GM18499 (cell line): Measurements from ENCODE around the gene CFAP57.

Experiments
- ATAC-seq: cut with Tn5 transposase; IDR thresholded peaks from one replicate; pipeline ENCODE4 v1.9.1; 2021; ENCODE audit warnings: moderate number of reproducible peaks; ENCODE audit not compliant: insufficient read depth, unreplicated experiment

Gene CFAP57

GRCh38 chr1:43272576-43273571 lies 100.7 kb downstream of the CFAP57 start:
- no peak for ATAC-seq

DNA sequence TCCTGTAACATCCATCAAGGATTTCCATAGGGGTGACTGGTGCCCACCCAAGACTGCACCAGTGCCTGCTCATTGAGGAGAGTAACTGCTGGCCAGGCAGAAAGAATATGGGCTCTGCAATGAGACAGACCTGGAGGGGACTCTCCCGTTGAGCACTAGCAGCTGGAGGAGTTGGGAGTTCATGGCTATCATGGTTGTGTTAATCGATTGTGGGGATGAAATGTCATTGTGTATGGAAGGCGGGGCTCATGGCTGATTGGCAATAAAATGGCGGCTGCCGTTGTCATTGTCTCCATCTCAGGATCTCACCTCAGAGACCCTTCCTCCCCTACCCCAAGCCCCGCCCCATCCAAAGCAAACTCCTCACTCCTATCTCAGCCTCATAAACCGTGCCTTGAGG lies 101.6 kb downstream of the CFAP57 start:
- ATAC-seq: no peak

- ATAC-seq: no peak
These were observed 102.1 kb downstream of the CFAP57 start for GRCh38 chr1:43274125-43274803.

GRCh38 chr1:43274804-43275180 lies 102.7 kb downstream of the CFAP57 start:
- no peak for ATAC-seq

GRCh38 chr1:43275826-43276620 lies 103.9 kb downstream of the CFAP57 start:
- ATAC-seq: no peak

DNA sequence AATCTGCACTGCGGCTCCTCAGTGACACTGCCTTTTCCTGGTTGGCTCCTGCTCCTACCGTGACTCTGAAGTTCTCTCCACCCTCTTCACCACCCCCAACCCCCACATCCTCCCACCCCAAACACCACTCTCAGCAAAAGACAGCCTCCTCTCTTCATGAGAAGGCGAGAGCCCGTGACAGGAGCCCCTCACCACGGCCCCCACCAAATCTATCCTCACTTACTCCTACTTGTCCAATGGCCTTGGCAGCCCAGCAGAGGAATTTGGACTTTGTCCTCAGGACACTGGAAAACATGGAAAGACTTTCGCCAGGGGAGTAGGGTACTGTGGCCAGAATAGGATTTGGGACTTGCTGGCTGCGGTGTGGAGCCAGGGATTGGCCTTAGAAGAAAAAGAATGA lies 104.5 kb downstream of the CFAP57 start:
- ATAC-seq: no peak

- no peak for ATAC-seq
These were observed 105.2 kb downstream of the CFAP57 start for GRCh38 chr1:43277116-43277876.

- no peak for ATAC-seq
These were observed 107.0 kb downstream of the CFAP57 start for GRCh38 chr1:43279161-43279560.

DNA sequence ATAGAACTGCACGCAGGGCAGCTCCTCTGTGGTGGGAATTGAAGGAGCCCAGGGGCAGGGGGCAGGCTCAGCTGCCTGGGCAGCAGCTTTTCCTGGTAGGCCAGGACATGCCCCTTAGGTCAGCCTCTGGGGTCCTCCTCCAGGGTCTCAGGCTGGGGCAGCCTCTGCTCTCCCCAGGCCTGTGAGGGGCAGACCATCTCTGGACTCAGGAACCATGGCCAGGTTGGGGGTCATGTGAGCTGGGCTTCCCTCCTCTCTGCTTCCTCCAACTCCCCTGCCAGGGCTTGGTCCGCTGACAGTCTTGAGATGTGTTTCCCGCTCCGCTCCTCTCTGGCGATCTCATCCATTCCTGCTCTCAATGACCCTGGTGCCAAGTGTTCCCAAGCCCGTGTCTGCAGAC lies 107.5 kb downstream of the CFAP57 start:
- ATAC-seq: no peak

GRCh38 chr1:43280692-43281091 lies 108.6 kb downstream of the CFAP57 start:
- ATAC-seq: no peak

DNA sequence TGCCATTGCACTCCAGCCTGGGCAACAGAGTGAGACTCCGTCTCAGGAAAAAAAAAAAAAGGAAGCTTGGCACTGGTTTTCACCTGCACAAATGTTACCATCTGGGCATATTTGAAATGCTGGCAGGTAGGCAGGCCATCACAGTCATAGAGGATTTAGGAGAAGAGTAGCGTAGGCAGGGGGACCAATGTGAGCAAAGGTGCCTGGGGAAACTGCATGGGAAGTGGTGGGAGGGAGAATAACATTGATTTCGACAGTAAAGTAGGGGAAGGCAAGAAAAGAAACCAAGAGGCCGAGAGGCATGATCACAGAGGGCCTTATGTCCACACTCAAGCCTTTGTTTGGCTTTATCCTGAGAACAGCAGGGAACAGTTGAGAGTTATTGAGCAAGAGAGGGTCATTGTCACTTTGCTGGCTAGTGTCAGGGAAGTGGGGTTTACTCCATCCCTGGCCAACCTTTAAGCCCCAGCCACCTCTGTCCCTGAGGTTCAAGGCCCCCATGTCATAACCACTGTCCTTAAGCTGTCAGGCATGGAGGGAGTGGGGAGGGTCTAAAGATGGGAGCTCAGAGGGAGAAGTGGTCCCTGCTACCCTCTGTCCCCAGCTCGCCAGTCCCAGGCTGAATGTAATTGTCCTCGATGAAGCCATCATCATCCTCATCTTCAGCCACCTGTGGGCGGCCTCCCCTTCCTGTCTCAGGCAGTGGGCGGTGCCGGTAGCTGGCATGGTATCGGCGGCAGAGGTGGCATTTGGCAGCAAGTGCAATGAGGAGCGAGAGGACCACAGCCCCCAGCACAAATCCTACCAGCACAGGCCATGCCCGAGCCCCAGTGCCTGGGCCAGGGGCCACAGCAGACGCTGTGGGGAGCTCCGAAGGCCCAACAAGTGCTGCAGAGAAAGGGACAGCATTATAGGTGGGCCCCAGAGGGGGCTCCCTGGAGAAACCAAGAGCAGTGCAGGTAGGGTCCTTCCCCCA lies 110.4 kb downstream of the CFAP57 start:
- ATAC-seq: no peak

DNA sequence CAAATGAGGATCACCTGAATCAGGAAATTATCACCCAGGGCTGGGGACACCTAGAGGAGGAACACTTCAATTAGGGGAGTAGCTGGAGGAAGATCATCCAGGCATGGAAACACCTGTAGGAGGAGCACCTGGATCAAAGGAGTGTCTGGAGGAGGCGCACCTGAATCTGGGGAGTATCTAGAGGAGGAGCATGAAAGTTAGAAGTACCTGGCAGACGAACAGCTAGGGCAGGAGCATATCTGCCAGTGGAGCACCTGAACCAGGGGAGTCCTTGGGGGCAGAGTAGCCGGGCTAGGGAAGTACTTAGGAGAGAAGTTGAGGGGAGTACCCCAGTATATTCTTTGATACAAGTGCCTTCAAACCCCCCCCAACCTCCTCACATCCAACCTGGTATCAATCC lies 111.9 kb downstream of the CFAP57 start:
- ATAC-seq: no peak

- ATAC-seq: no peak
These were observed 112.5 kb downstream of the CFAP57 start for GRCh38 chr1:43284546-43285110.

- no peak for ATAC-seq
These were observed 113.3 kb downstream of the CFAP57 start, which contains the start of gene C1orf210 for GRCh38 chr1:43285269-43285990. Gene C1orf210, minus strand, starts transcription at chr1:43285581. Its CDS starts 2,311 bp downstream, at chr1:43283270.

DNA sequence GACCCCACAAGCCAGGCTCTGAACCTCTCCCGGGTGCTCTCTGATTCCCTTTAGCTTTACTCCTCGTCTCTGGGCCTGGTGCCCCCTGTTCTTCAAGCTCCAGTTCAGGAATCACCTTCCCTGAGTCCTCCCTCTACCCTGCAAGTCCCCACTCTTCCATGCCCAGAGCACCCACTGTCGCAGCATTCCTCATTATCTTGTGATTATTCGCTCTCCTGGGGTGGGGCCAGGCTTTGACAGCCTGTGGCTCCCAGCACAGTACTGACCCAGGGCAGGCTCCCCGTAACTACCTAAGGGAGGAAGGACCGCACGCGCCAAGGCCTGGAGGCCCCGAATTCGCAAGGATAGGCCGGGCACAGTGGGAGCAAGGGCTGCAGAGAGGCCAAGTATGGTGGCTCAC lies 114.0 kb downstream of the CFAP57 start:
- ATAC-seq: no peak

DNA sequence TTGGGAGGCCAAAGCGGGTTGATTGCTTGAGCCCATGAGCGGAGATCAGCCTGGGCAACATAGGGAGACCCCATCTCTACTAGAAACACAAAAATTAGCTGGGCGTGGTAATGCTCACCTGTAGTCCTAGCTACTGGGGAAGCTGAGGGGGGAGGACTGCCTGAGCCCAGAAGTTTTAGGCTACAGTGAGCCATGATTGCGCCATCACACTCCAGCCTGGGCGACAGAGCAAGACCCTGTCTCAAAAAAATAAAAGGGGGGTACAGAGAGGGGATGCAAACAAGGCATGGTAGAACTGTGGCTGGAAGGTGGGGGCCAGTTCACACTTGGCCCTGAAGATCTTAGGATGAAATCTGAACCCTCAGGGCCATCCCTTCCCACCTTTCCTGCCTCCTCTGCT lies 114.4 kb downstream of the CFAP57 start:
- ATAC-seq: no peak

DNA sequence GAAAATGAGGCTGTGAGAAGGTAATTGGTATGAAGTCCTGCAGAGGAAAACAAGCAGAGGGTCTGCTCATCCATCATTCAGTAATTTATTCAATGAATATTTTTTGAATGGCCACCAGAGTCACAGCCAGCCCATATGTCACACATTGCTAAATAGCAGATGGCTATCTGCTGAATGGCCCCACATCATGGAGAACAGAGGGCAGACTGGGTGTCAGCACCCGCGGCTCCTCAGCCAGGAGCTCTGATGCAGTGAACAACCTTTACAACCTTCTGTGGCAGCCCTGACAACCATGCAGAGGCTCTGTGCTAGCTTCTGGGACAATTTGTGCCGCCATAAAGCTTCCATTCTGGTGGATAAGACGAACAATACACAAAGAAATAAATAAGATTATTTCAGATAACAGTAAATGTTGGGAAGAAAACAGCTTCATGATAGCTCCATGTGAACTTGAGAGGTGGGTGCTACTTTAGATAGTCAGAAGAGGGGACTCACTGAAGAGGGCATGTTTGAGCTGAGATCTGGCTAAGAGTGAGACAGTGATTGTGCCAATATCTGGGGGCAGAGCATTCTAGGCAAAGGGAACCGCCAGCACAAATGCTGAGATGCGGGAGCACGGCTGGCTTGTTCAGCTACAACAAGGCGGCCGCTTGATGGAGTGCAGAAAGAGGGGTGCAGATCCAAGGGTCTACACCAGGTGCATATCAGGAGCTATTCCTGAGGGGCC lies 116.1 kb downstream of the CFAP57 start:
- ATAC-seq: no peak
